H9 (cell line): ENCODE results near the gene CAT. TPM values are rescaled to one million over a fixed set of nuclear protein-coding genes. Genes with fewer than 3 reads are reported as not detected.

Experiments
- DNase-seq: peaks from one replicate; pipeline ENCODE4 v3.0.0-alpha.2; 2017
- H2AFZ ChIP-seq: one replicate; pipeline ENCODE4 v1.6.1; 2013; ENCODE audit warnings: mild to moderate bottlenecking, low read length, control low read depth, moderate library complexity
- H2AK5ac ChIP-seq: 2 replicates; pipeline ENCODE4 v1.6.1; 2013; ENCODE audit warnings: low read length, control low read depth, mixed read lengths; ENCODE audit not compliant: insufficient read length
- H2BK120ac ChIP-seq: one replicate; pipeline ENCODE4 v1.6.1; 2013; ENCODE audit warnings: low read depth, mild to moderate bottlenecking, low read length, control low read depth, inconsistent platforms; ENCODE audit not compliant: poor library complexity, severe bottlenecking
- H2BK12ac ChIP-seq: 2 replicates; pipeline ENCODE4 v1.6.1; 2013; ENCODE audit warnings: low read length, control low read depth, mixed read lengths, low read depth; ENCODE audit not compliant: insufficient read length
- H2BK15ac ChIP-seq: 2 replicates; pipeline ENCODE4 v1.6.1; 2013; ENCODE audit warnings: low read depth, low read length, control low read depth
- H2BK20ac ChIP-seq: one replicate; pipeline ENCODE4 v1.6.1; 2013; ENCODE audit warnings: low read depth, mild to moderate bottlenecking, low read length, control low read depth, inconsistent platforms; ENCODE audit not compliant: poor library complexity, severe bottlenecking
- H2BK5ac ChIP-seq: 2 replicates; pipeline ENCODE4 v1.6.1; 2013; ENCODE audit warnings: low read length, control low read depth, mixed read lengths; ENCODE audit not compliant: insufficient read length
- H3K14ac ChIP-seq: 2 replicates; pipeline ENCODE4 v1.6.1; 2013; ENCODE audit warnings: low read length, control low read depth; ENCODE audit not compliant: insufficient read depth
- H3K18ac ChIP-seq: 2 replicates; pipeline ENCODE4 v1.6.1; 2013; ENCODE audit warnings: low read depth, mild to moderate bottlenecking, mixed read lengths, low read length, control low read depth; ENCODE audit not compliant: insufficient read length
- H3K23ac ChIP-seq: 2 replicates; pipeline ENCODE4 v1.6.1; 2013; ENCODE audit warnings: low read length, control low read depth, mixed read lengths, low read depth; ENCODE audit not compliant: insufficient read length
- H3K23me2 ChIP-seq: 2 replicates; pipeline ENCODE4 v1.6.1; 2013; ENCODE audit warnings: low read depth, mild to moderate bottlenecking, mixed read lengths, low read length, control low read depth; ENCODE audit not compliant: insufficient read length, poor library complexity, severe bottlenecking
- H3K27ac ChIP-seq: 2 replicates; pipeline ENCODE4 v1.5.1; 2013; ENCODE audit warnings: low read length, control low read depth, mixed read lengths, low read depth; ENCODE audit not compliant: insufficient read length
- H3K27me3 ChIP-seq: 2 replicates; pipeline ENCODE4 v1.6.1; 2013; ENCODE audit warnings: low read length, control low read depth, inconsistent platforms; ENCODE audit not compliant: insufficient read depth
- H3K4ac ChIP-seq: 2 replicates; pipeline ENCODE4 v1.6.1; 2013; ENCODE audit warnings: low read depth, mild to moderate bottlenecking, control low read depth, inconsistent platforms, low read length, moderate library complexity
- H3K4me1 ChIP-seq: 2 replicates; pipeline ENCODE4 v1.6.1; 2013; ENCODE audit warnings: low read length, control low read depth, inconsistent platforms; ENCODE audit not compliant: insufficient read depth
- H3K4me2 ChIP-seq: 2 replicates; pipeline ENCODE4 v1.6.1; 2013; ENCODE audit warnings: low read length, control low read depth, mixed read lengths; ENCODE audit not compliant: insufficient read length, insufficient read depth
- H3K56ac ChIP-seq: 2 replicates; pipeline ENCODE4 v1.6.1; 2013; ENCODE audit warnings: low read depth, mild to moderate bottlenecking, mixed read lengths, low read length, control low read depth; ENCODE audit not compliant: insufficient read length
- H3K79me1 ChIP-seq: 2 replicates; pipeline ENCODE4 v1.6.1; 2013; ENCODE audit warnings: low read depth, mild to moderate bottlenecking, moderate library complexity, low read length, control low read depth, inconsistent platforms; ENCODE audit not compliant: insufficient read depth, poor library complexity, severe bottlenecking
- H3K79me2 ChIP-seq: 2 replicates; pipeline ENCODE4 v1.6.1; 2013; ENCODE audit warnings: low read length, control low read depth, inconsistent platforms; ENCODE audit not compliant: insufficient read depth
- H3K9ac ChIP-seq: 2 replicates; pipeline ENCODE4 v1.6.1; 2013; ENCODE audit warnings: low read length, control low read depth, mixed read lengths; ENCODE audit not compliant: insufficient read length; ENCODE audit errors: extremely low read depth
- H3K9me3 ChIP-seq: one replicate; pipeline ENCODE4 v1.6.1; 2013; ENCODE audit warnings: low read depth, low read length, inconsistent platforms; ENCODE audit not compliant: control insufficient read depth
- H3T11ph ChIP-seq: one replicate; pipeline ENCODE4 v1.6.1; 2013; ENCODE audit warnings: mild to moderate bottlenecking, low read length, control low read depth, inconsistent platforms
- H4K20me1 ChIP-seq: one replicate; pipeline ENCODE4 v1.6.1; 2013; ENCODE audit not compliant: control insufficient read depth, insufficient read length, insufficient read depth
- H4K5ac ChIP-seq: 2 replicates; pipeline ENCODE4 v1.6.1; 2013; ENCODE audit warnings: low read depth, mild to moderate bottlenecking, mixed read lengths, low read length, control low read depth; ENCODE audit not compliant: insufficient read length
- H4K8ac ChIP-seq: replicated peaks from 2 replicates; pipeline ENCODE4 v1.6.1; 2013; ENCODE audit warnings: low read length, control low read depth, mixed read lengths, low read depth; ENCODE audit not compliant: insufficient read length
- H4K91ac ChIP-seq: 2 replicates; pipeline ENCODE4 v1.6.1; 2013; ENCODE audit warnings: low read depth, mild to moderate bottlenecking, moderate library complexity, mixed read lengths, low read length, control low read depth; ENCODE audit not compliant: insufficient read length
- H3K27ac Mint-ChIP-seq, 3 experiments: 2 replicates in 2 of 3; 3 replicates in 1 of 3; pipeline ENCODE4 v1.8.0; 2020 to 2021; ENCODE audit warnings: mixed read lengths in 3 of 3, mild to moderate bottlenecking in 1 of 3, moderate library complexity in 1 of 3
- H3K27me3 Mint-ChIP-seq: 2 replicates; pipeline ENCODE4 v1.8.0; 2021; ENCODE audit warnings: low read depth, mild to moderate bottlenecking, moderate library complexity, mixed read lengths
- H3K36me3 Mint-ChIP-seq, 3 experiments: 2 replicates in 2 of 3; 3 replicates in 1 of 3; pipeline ENCODE4 v1.8.0; 2020 to 2021; ENCODE audit warnings: low read depth in 3 of 3, mixed read lengths in 3 of 3; ENCODE audit not compliant: insufficient read depth in 1 of 3
- H3K4me1 Mint-ChIP-seq, 2 experiments: 2 replicates each; pipeline ENCODE4 v1.8.0; 2020; ENCODE audit warnings: mixed read lengths in 2 of 2
- H3K4me3 Mint-ChIP-seq, 2 experiments: 2 replicates in 1 of 2; 3 replicates in 1 of 2; pipeline ENCODE4 v1.8.0; 2020 to 2021; ENCODE audit warnings: mild to moderate bottlenecking in 2 of 2, mixed read lengths in 2 of 2, moderate library complexity in 1 of 2
- H3K9me3 Mint-ChIP-seq, 2 experiments: 2 replicates in 1 of 2; 3 replicates in 1 of 2; pipeline ENCODE4 v1.8.0; 2020; ENCODE audit warnings: mild to moderate bottlenecking in 2 of 2, mixed read lengths in 2 of 2, moderate library complexity in 1 of 2
- CTCF ChIP-seq: fragments of 200-600 bp; sonication (generic); conservative IDR thresholded peaks from 3 replicates; pipeline ENCODE4 v1.8.0; 2021; ENCODE audit warnings: antibody characterized with exemption, mild to moderate bottlenecking
- WGBS: extraction: QIAGEN DNeasy Blood & Tissue Kit; methylation state at CpG from one replicate; pipeline ENCODE4 v1.1.7; 2013; ENCODE audit warnings: missing lambda C conversion rate, low lambda C conversion rate, mixed read lengths; ENCODE audit not compliant: insufficient read length; ENCODE audit errors: extremely low coverage; 5-methylcytosine and 5-hydroxymethylcytosine counted together
- total RNA-seq: library from RNA; stranded (reverse); gene quantifications from 2 replicates; pipeline ENCODE4 v1.2.1, GENCODE V29; 2021

CAT gene
- total RNA-seq, 1 experiment from 2014 or later, result 9.9 TPM

- Histone ChIP-seq H4K91ac (no peak overlapping the region), H2BK15ac (no peak overlapping the region), H3K9me3 (no peaks in the 10 kb centered on the region), H2AFZ (no peak overlapping the region), H4K5ac (no peak overlapping the region), H3K23ac (no peak overlapping the region), H4K8ac (no peak overlapping the region), H2BK20ac (no peak overlapping the region), H3K4me2 (no peak overlapping the region), H3K79me2 (no peaks in the 10 kb centered on the region), H3K9ac (no peak overlapping the region), H2BK12ac (no peak overlapping the region), H3K4ac (no peak overlapping the region), H3K4me1 (no peaks in the 10 kb centered on the region), H3K23me2 (no peaks in the 10 kb centered on the region), H2AK5ac (no peak overlapping the region), H3K79me1 (no peaks in the 10 kb centered on the region), H3K56ac (no peak overlapping the region), H4K20me1 (no peaks in the 10 kb centered on the region), H3K14ac (no peak overlapping the region), H2BK120ac (no peak overlapping the region), H3T11ph (no peak overlapping the region), H3K27ac (no peak overlapping the region), H3K18ac (no peak overlapping the region), H3K27me3 (no peaks in the 10 kb centered on the region), H2BK5ac (no peak overlapping the region)
- Mint-ChIP-seq H3K9me3 (peaks cover 0 to 14% of the 10 kb centered on the region in 2 experiments; a peak in 3 of 5 replicates), H3K36me3 (peaks cover 0 to 7% (median 0%) of the 10 kb centered on the region in 3 experiments; a peak in 5 of 7 replicates), H3K27ac (no peak overlapping the region), H3K4me1 (peaks cover 11% of the 10 kb centered on the region in 2 experiments), H3K4me3 (no peak overlapping the region), H3K27me3 (peaks cover 1% of the 10 kb centered on the region; the same call in 1 of the 2 replicates)
- WGBS, result no CpG with 5 or more reads among the region's 2 CpGs
- DNase-seq, result no peak
- TF ChIP-seq CTCF, result no peak
Observed at GRCh38 chr11:34397811-34398210, 40.9 kb upstream of the CAT start.
